ENCODE results near the gene PIK3R2. TPM values are rescaled to one million over a fixed set of nuclear protein-coding genes. Genes with fewer than 3 reads are reported as not detected.

PIK3R2 gene
- total RNA-seq, 1 experiment from 2014 or later = 38.1 TPM

GRCh38 chr19:18117692-18118378 is 35.1 kb upstream of the PIK3R2 start:
- intact Hi-C loops (cut with micrococcal nuclease; ENCODE audit: unreplicated experiment) = no loop called here
- H3K4me1 ChIP-seq (ENCODE audit: insufficient read depth, low read length, poor library complexity, severe bottlenecking) = peaks cover 11% of the 10 kb centered on the region
- no TSS peak for BruUV-seq (replicated peaks)
- peak overlapping the region; percentile 59 for H3K27ac ChIP-seq (ENCODE audit: low read depth, low read length, poor library complexity, severe bottlenecking)
- DNase-seq (ENCODE audit: low spot score) = peak; percentile 91
- H3K9me3 ChIP-seq (ENCODE audit: low read depth, low read length, poor library complexity, severe bottlenecking) = no peaks in the 10 kb centered on the region
- TF ChIP-seq CTCF (conservative IDR thresholded peaks at IDR 0.05; ENCODE audit: low read depth, low read length) = no peak
- no peak for TF ChIP-seq EZH2 (IDR thresholded peaks at IDR 0.05; ENCODE audit: borderline replicate concordance, low read depth, low read length, poor library complexity, severe bottlenecking)
- no peaks in the 10 kb centered on the region for H3K27me3 ChIP-seq (replicated peaks; ENCODE audit: insufficient read depth, low read depth, low read length, poor library complexity)
- ChIA-PET POLR2A (ENCODE audit: low non-redundant PET) (no interaction called here), CTCF (interaction anchor here (0.6 kb wide), 1 partner anchor 58 kb away, joined by 9 read pairs; no protein-coding TSS in a partner anchor)
- peak overlapping the region; percentile 73 for H3K4me3 ChIP-seq (ENCODE audit: low read depth, low read length, poor library complexity, severe bottlenecking)
- H3K36me3 ChIP-seq (ENCODE audit: insufficient read depth, low read length, poor library complexity, severe bottlenecking) = no peaks in the 10 kb centered on the region

DNA sequence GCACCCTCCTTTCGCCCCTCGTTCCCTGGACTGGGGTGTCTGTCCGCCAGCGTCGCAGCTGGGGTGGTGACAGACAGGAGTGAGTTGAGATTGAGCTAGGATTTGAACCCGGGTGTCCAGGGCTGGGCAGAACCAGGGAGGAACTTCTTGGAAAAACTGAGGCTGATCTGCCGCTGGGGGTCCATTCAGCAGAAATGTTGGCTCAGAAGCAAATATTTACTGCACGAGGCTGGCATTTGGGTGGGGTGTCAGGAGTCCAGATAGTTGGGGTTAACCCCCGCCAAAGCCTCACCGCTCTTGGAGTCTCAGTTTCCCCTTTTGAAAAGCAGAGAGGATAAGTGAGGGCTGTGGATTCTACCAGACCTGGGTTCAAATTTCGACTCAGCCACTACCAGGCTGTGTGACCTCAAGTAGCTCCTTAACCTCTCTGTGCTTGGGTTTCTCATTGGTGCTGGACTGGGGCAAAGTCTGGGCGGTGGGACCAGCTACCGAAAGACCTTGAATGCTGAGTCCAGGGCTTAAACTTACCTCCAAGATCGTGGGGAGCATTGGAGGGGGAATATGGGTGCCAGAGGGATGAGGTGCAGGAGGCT is 34.4 kb upstream of the PIK3R2 start:
- intact Hi-C loops (cut with micrococcal nuclease; ENCODE audit: unreplicated experiment) = no loop called here
- TF ChIP-seq CTCF (conservative IDR thresholded peaks at IDR 0.05; ENCODE audit: low read depth, low read length) (no peak), EZH2 (IDR thresholded peaks at IDR 0.05; ENCODE audit: borderline replicate concordance, low read depth, low read length, poor library complexity, severe bottlenecking) (no peak)
- DNase-seq (ENCODE audit: low spot score) = no peak
- no peaks in the 10 kb centered on the region for H3K9me3 ChIP-seq (ENCODE audit: low read depth, low read length, poor library complexity, severe bottlenecking)
- H3K4me3 ChIP-seq (ENCODE audit: low read depth, low read length, poor library complexity, severe bottlenecking) = peak overlapping the region; percentile 73
- peak overlapping the region; percentile 59 for H3K27ac ChIP-seq (ENCODE audit: low read depth, low read length, poor library complexity, severe bottlenecking)
- no peaks in the 10 kb centered on the region for H3K36me3 ChIP-seq (ENCODE audit: insufficient read depth, low read length, poor library complexity, severe bottlenecking)
- peaks cover 11% of the 10 kb centered on the region for H3K4me1 ChIP-seq (ENCODE audit: insufficient read depth, low read length, poor library complexity, severe bottlenecking)
- CTCF ChIA-PET = no interaction called here
- no peaks in the 10 kb centered on the region for H3K27me3 ChIP-seq (replicated peaks; ENCODE audit: insufficient read depth, low read depth, low read length, poor library complexity)
- BruUV-seq (replicated peaks) = no TSS peak
- POLR2A ChIA-PET (ENCODE audit: low non-redundant PET) = no interaction called here

DNA sequence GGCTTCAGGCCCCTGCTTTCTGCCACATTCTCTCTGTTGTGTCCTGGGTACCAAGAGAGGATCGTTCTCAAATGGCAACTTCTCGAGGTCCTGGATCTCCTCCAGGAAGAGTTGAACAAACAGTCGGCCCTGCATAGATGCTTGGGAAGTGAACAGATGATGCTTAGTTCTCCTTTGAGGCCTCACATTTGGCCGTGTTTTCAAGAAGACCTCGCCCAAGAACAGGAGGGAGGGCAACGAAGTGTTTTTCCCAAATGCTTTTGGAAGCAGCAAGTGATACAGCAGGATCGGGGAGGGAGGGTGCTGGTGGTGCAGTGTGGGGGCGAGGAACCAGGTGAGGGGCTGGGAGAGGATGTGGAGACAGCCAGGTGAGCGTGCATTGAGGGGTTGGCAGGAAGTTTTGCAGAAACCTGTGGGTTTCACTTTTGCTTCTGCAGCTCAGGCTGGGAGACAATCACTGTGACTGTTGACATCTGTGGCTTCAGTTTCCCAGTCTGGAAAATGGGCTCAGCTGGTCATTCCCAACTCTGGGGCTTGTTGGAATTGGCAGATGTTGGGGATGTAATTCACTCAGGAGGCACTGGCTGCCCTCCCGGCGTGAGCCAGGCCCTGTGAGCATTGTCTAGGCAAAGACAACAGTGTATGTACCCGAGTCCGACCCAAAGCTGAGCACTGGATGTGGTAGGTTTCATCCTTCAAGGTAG is 33.8 kb upstream of the PIK3R2 start:
- peak overlapping the region; percentile 73 for H3K4me3 ChIP-seq (ENCODE audit: low read depth, low read length, poor library complexity, severe bottlenecking)
- no peaks in the 10 kb centered on the region for H3K36me3 ChIP-seq (ENCODE audit: insufficient read depth, low read length, poor library complexity, severe bottlenecking)
- DNase-seq (ENCODE audit: low spot score) = peak; percentile 30
- H3K27me3 ChIP-seq (replicated peaks; ENCODE audit: insufficient read depth, low read depth, low read length, poor library complexity) = no peaks in the 10 kb centered on the region
- no TSS peak for BruUV-seq (replicated peaks)
- H3K9me3 ChIP-seq (ENCODE audit: low read depth, low read length, poor library complexity, severe bottlenecking) = no peaks in the 10 kb centered on the region
- peaks cover 11% of the 10 kb centered on the region for H3K4me1 ChIP-seq (ENCODE audit: insufficient read depth, low read length, poor library complexity, severe bottlenecking)
- intact Hi-C loops (cut with micrococcal nuclease; ENCODE audit: unreplicated experiment) = no loop called here
- ChIA-PET POLR2A (ENCODE audit: low non-redundant PET) (no interaction called here), CTCF (no interaction called here)
- no peak overlapping the region for H3K27ac ChIP-seq (ENCODE audit: low read depth, low read length, poor library complexity, severe bottlenecking)
- TF ChIP-seq CTCF (conservative IDR thresholded peaks at IDR 0.05; ENCODE audit: low read depth, low read length) (no peak), EZH2 (IDR thresholded peaks at IDR 0.05; ENCODE audit: borderline replicate concordance, low read depth, low read length, poor library complexity, severe bottlenecking) (no peak)

Measured in A673 (cell line).